Esophagus (tissue), 2 donors: ENCODE measurements around the gene MICAL1. TPM values are rescaled to one million over a fixed set of nuclear protein-coding genes. Genes with fewer than 3 reads are reported as not detected.

ENCODE experiments used
- H3K27ac ChIP-seq, 2 donors: one replicate each; pipeline ENCODE4 v1.5.1; 2013; ENCODE audit warnings: low read depth in 2 of 2, mild to moderate bottlenecking in 2 of 2, inconsistent platforms in 1 of 2, low read length in 1 of 2, moderate library complexity in 1 of 2
- H3K27me3 ChIP-seq, 2 donors: one replicate each; pipeline ENCODE4 v1.6.1; 2013; ENCODE audit warnings: low read length in 2 of 2, control low read depth in 1 of 2, mild to moderate bottlenecking in 1 of 2; ENCODE audit not compliant: insufficient read depth in 2 of 2, control insufficient read depth in 1 of 2
- H3K36me3 ChIP-seq, 2 donors: one replicate each; pipeline ENCODE4 v1.6.1; 2013; ENCODE audit warnings: low read length in 1 of 2; ENCODE audit not compliant: control insufficient read depth in 2 of 2, insufficient read depth in 2 of 2
- H3K4me1 ChIP-seq, 2 donors: one replicate each; pipeline ENCODE4 v1.6.1; 2013; ENCODE audit warnings: low read length in 1 of 2; ENCODE audit not compliant: control insufficient read depth in 2 of 2, insufficient read depth in 2 of 2
- H3K4me3 ChIP-seq, 2 donors: one replicate each; pipeline ENCODE4 v1.5.1; 2013; ENCODE audit warnings: low read length in 2 of 2, mild to moderate bottlenecking in 2 of 2, low read depth in 1 of 2, moderate library complexity in 1 of 2
- H3K9me3 ChIP-seq, 2 donors: one replicate each; pipeline ENCODE4 v1.6.1; 2013; ENCODE audit warnings: mild to moderate bottlenecking in 2 of 2, low read depth in 1 of 2, low read length in 1 of 2, moderate library complexity in 1 of 2; ENCODE audit not compliant: control insufficient read depth in 2 of 2, insufficient read depth in 1 of 2
- WGBS, 2 donors: extraction: QIAGEN DNeasy Blood & Tissue Kit; methylation state at CpG; one replicate each; pipeline ENCODE4 v1.1.7; 2013; 5-methylcytosine and 5-hydroxymethylcytosine counted together
- polyA plus RNA-seq, 2 donors: library from polyadenylated mRNA; stranded (reverse); fragments of 200-250 nt; gene quantifications; one replicate each; pipeline ENCODE4 v1.2.3, GENCODE V29; 2013
- donor health status: healthy with polysubstance abuse.
- donor health status: Bipolar disorder and iron deficiency.

The MICAL1 gene
- polyA plus RNA-seq, 2 donors, result 17.6 to 18.2 TPM

GRCh38 chr6:109477725-109478124, 22.2 kb upstream of the MICAL1 start:
- Histone ChIP-seq H3K9me3 (no peaks in the 10 kb centered on the region), H3K36me3 (peaks cover 10 to 13% of the 10 kb centered on the region in 2 donors), H3K27me3 (no peaks in the 10 kb centered on the region), H3K4me1 (no peaks in the 10 kb centered on the region), H3K4me3 (no peak overlapping the region), H3K27ac (no peak overlapping the region)
- WGBS, 2 donors, result 67 to 70% methylated on average over 2 of the region's 2 CpGs

- no peaks in the 10 kb centered on the region for H3K27me3 ChIP-seq
- H3K4me3 ChIP-seq, result no peak overlapping the region
- H3K9me3 ChIP-seq, result no peaks in the 10 kb centered on the region
- 96 to 98% methylated on average over 2 of the region's 2 CpGs for WGBS, 2 donors
- peaks cover 10 to 18% of the 10 kb centered on the region in 2 donors for H3K36me3 ChIP-seq
- H3K4me1 ChIP-seq, result no peaks in the 10 kb centered on the region
- H3K27ac ChIP-seq, result no peak overlapping the region
Observed at GRCh38 chr6:109477184-109477583, 21.6 kb upstream of the MICAL1 start.

GRCh38 chr6:109475625-109476024, 20.1 kb upstream of the MICAL1 start:
- 89 to 93% methylated on average over 2 of the region's 2 CpGs for WGBS, 2 donors
- H3K4me3 ChIP-seq, result no peak overlapping the region
- peaks cover 19 to 27% of the 10 kb centered on the region in 2 donors for H3K36me3 ChIP-seq
- H3K27me3 ChIP-seq, result no peaks in the 10 kb centered on the region
- no peak overlapping the region for H3K27ac ChIP-seq
- no peaks in the 10 kb centered on the region for H3K9me3 ChIP-seq
- no peaks in the 10 kb centered on the region for H3K4me1 ChIP-seq

- H3K4me1 ChIP-seq, result peaks cover 0 to 2% of the 10 kb centered on the region in 2 donors
- H3K27me3 ChIP-seq, result no peaks in the 10 kb centered on the region
- WGBS, 2 donors, result 86 to 91% methylated on average over 4 of the region's 4 CpGs
- no peak overlapping the region for H3K4me3 ChIP-seq
- no peak overlapping the region for H3K27ac ChIP-seq
- H3K36me3 ChIP-seq, result peaks cover 19 to 29% of the 10 kb centered on the region in 2 donors
- H3K9me3 ChIP-seq, result no peaks in the 10 kb centered on the region
Observed at GRCh38 chr6:109474995-109475394, 19.4 kb upstream of the MICAL1 start.

- no peak overlapping the region for H3K27ac ChIP-seq
- no peaks in the 10 kb centered on the region for H3K27me3 ChIP-seq
- peaks cover 0 to 2% of the 10 kb centered on the region in 2 donors for H3K4me1 ChIP-seq
- H3K4me3 ChIP-seq, result no peak overlapping the region
- 91 to 94% methylated on average over 3 of the region's 3 CpGs for WGBS, 2 donors
- H3K9me3 ChIP-seq, result no peaks in the 10 kb centered on the region
- H3K36me3 ChIP-seq, result peaks cover 23 to 34% of the 10 kb centered on the region in 2 donors
Observed at GRCh38 chr6:109473120-109473519, 17.5 kb upstream of the MICAL1 start.

GRCh38 chr6:109472132-109472995, 16.8 kb upstream of the MICAL1 start:
- Histone ChIP-seq H3K4me1 (peaks cover 0 to 2% of the 10 kb centered on the region in 2 donors), H3K36me3 (peaks cover 26 to 37% of the 10 kb centered on the region in 2 donors), H3K27ac (no peak overlapping the region), H3K27me3 (no peaks in the 10 kb centered on the region), H3K9me3 (no peaks in the 10 kb centered on the region), H3K4me3 (no peak overlapping the region)
- WGBS, 2 donors, result 94 to 95% methylated on average over 9 of the region's 9 CpGs

- no peaks in the 10 kb centered on the region for H3K27me3 ChIP-seq
- H3K4me3 ChIP-seq, result no peak overlapping the region
- peaks cover 24 to 38% of the 10 kb centered on the region in 2 donors for H3K36me3 ChIP-seq
- H3K9me3 ChIP-seq, result no peaks in the 10 kb centered on the region
- H3K27ac ChIP-seq, result no peak overlapping the region
- WGBS, 2 donors, result 92 to 95% methylated on average over 5 of the region's 5 CpGs
- peaks cover 0 to 2% of the 10 kb centered on the region in 2 donors for H3K4me1 ChIP-seq
Observed at GRCh38 chr6:109471105-109471810, 15.7 kb upstream of the MICAL1 start.

GRCh38 chr6:109469591-109470189, 14.1 kb upstream of the MICAL1 start:
- peaks cover 0 to 2% of the 10 kb centered on the region in 2 donors for H3K4me1 ChIP-seq
- no peak overlapping the region for H3K4me3 ChIP-seq
- H3K36me3 ChIP-seq, result peaks cover 24 to 41% of the 10 kb centered on the region in 2 donors
- H3K9me3 ChIP-seq, result no peaks in the 10 kb centered on the region
- H3K27me3 ChIP-seq, result no peaks in the 10 kb centered on the region
- 91 to 92% methylated on average over 5 of the region's 5 CpGs for WGBS, 2 donors
- no peak overlapping the region for H3K27ac ChIP-seq

- 83 to 91% methylated on average over 6 of the region's 6 CpGs for WGBS, 2 donors
- peaks cover 24 to 33% of the 10 kb centered on the region in 2 donors for H3K36me3 ChIP-seq
- no peak overlapping the region for H3K27ac ChIP-seq
- H3K9me3 ChIP-seq, result no peaks in the 10 kb centered on the region
- H3K27me3 ChIP-seq, result no peaks in the 10 kb centered on the region
- no peak overlapping the region for H3K4me3 ChIP-seq
- H3K4me1 ChIP-seq, result peaks cover 0 to 2% of the 10 kb centered on the region in 2 donors
Observed at GRCh38 chr6:109467696-109468095, 12.1 kb upstream of the MICAL1 start.
